GM21737 (cell line): ENCODE data around the gene UVRAG.

Experiments
- ATAC-seq: cut with Tn5 transposase; IDR thresholded peaks from one replicate; pipeline ENCODE4 v1.9.1; 2021; ENCODE audit warnings: mild to moderate bottlenecking, moderate library complexity; ENCODE audit not compliant: unreplicated experiment

UVRAG gene

GRCh38 chr11:75802913-75803820 lies 11.8 kb upstream of the UVRAG start:
- ATAC-seq: peak; percentile 82

- no peak for ATAC-seq
These were observed 5.9 kb upstream of the UVRAG start for GRCh38 chr11:75809111-75809510.

- ATAC-seq: no peak
These were observed 5.0 kb upstream of the UVRAG start for GRCh38 chr11:75809991-75810390.

DNA sequence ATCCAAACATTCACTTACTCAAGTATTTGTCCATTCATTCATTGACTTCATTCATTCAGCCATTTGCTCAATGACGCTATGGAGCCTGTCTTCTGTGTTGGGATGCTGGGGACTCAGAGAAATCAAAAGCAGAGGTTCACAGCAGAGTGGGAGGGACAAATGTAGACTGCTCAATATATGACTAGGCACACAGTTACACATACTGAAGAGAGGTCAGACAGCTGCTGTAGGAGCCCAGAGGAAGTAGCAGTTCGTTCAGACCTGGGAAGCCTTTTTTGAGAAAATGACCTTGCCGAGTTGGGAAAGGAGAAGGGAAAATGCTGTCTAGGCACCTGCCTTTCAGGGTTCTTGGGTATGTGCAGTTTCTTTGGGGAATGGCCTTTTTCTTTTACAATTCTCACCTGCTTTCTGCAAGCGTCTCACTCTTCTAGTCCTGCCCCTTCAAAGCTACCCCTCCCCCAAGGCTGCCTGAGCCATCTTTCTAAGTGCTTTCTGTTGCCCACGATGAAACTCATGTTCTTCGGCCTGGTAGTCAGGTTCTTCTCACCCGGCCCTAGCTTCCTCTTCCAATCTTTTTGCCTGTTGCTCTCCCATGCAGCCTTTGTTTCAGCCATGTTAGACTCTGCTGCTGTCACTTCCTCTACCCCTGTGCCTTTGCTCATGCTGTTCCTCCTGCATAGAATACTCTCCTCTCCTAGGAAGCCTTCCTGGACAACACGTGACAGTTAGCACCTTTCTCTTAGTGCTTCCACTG lies 4.2 kb upstream of the UVRAG start:
- no peak for ATAC-seq

- no peak for ATAC-seq
These were observed 3.5 kb upstream of the UVRAG start for GRCh38 chr11:75811485-75811884.

DNA sequence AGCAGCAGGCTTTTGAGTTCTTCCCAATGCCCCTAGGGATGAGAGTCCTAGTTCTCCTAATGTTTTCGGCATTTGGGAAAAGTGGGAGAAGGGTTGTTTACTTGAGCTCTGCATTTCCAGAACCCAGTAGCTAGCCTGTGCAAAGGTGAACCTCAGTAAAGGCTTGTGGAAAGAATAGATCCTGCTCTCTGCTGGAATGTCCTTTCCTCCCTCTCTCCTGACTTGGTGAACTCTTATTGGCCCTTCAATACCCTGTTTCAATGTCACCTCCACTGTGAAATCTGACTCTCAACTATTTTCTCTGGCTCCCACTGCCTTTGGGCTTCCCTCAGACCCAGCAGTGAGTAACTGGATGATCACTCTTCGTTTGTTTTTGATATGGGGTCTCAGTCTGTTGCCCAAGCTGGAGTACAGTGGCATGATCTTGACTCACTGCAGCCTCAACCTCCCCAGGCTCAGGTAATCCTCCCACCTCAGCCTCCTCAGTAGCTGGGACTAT lies 2.4 kb upstream of the UVRAG start:
- no peak for ATAC-seq

- ATAC-seq: no peak
These were observed 1.9 kb upstream of the UVRAG start for GRCh38 chr11:75813124-75813523.

DNA sequence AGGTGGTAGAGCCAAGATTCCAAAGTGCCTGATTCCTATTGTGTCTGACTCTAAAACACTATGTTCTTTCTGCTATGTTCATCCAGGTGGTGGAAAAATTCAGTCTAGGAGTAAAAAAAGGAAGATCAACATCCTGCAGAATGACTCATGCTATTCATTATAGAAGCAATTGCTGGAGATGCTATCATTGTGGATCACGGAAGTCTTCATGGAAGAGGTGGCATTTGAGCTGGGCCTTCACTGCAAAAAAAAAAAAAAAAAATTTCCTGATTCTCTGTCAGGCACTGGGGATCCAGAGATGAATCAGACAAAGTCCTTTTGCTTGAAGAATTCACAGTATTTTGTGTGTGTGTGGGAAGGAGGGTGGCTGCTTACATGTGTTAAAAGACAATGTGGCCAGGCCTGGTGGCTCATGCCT lies 1.4 kb upstream of the UVRAG start:
- no peak for ATAC-seq

DNA sequence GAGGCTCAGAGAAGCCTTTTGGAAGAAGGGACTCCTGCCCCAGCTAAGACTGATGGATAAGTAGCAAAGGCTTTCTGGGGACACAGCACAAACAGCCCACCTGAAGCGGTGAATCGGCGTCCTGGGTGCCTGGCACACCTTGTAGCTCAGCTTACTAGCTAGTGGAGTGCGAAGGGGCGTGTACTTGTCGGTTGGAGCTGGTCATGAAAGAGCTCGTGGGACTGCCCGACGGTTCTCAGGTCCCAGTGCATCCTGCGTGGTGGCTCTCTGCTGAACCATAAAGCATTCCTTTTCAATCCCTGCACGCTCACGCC lies 690 bp upstream of the UVRAG start:
- peak; percentile 16 for ATAC-seq

DNA sequence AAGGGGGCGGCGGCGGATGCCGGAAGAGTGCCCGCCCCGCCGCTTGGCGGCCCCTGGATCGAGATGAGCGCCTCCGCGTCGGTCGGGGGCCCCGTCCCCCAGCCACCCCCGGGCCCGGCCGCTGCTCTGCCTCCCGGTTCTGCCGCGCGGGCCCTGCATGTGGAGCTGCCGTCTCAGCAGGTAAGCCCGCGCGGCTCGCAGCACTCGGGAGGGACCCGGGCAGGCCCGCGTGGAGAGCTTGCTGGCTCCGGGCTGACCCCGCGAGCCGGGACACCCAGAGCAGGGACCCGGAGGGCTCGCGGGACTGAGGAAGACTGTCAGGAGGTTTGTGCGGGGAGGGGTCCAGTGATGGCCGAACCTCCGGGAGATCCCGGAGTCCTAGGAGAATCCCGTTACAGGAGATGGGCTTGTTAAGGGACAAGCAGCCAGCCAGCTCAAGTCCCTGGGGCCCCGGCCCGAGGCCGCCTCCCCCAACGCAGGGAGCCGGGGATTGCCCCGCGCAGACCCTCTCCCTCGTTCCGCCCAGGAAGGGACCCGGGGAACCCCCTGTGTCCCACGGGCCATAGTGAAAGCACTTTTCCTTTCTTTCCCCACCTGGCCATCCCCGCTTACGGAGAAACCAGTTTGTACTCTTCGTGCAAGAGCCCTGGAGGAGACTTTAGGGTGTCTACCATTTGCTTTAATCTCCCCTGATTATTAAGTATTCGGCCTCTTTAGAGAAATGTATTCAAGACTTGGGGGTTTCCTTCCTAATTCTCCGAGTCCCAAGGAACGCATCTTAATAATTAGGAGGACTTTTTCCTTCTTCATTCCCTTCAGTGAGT lies 547 bp downstream of the UVRAG start:
- peak; percentile 14 for ATAC-seq

- ATAC-seq: no peak
These were observed 1.7 kb downstream of the UVRAG start for GRCh38 chr11:75816561-75817239.

DNA sequence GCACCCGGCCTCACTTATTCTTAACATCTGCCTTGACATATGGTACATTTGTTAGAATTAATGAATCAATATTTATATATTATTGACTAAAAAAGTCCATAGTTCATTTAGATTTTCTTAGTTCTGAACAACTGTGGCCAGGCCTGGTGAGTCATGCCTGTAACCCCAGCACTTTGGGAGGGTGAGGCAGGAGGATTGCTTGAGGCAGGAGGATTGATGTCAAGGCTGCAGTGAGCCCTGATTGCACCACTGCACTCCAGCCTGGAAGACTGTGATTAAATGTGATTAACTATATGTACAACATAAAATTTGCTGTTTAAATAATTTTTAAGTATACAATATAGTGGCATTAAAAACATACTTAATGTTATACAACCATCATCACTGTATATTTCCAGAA lies 5.6 kb downstream of the UVRAG start:
- no peak for ATAC-seq

DNA sequence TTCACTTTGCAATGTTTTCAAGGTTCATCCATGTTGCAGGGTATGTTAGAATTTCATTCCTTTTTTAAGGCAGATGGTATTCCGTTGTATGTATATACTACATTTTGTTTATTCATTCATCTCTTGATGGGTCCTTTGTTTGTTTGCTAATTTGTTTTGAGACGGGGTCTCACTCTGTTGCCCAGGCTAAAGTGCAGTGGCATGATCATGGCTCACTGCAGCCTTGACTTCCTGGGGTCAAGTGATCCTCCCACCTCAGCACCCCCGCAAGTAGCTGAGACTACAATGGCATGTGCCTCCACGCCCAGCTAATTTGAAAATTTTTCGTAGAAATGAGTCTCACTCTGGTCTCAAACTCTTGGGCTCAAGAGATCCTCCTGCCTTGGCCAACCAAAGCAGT lies 6.2 kb downstream of the UVRAG start:
- no peak for ATAC-seq

DNA sequence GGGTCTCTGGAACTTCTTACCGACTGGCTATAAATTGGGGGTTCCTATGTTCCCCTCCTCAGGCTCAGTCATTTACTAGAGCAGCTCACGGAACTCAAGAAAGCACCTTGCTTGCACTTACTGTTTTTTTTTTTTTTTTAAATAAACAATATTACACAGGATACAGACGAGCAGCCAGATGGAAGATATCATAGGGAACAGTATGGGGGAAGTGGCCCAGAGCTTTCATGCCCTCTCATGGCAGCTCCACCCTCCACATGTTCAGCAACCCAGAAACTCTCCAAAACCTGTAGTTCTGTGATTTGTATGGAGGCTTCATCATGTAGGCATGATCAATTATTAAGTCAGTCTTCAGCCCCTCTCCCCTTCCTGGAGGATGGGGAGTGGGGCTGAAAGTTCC lies 7.5 kb downstream of the UVRAG start:
- ATAC-seq: no peak

DNA sequence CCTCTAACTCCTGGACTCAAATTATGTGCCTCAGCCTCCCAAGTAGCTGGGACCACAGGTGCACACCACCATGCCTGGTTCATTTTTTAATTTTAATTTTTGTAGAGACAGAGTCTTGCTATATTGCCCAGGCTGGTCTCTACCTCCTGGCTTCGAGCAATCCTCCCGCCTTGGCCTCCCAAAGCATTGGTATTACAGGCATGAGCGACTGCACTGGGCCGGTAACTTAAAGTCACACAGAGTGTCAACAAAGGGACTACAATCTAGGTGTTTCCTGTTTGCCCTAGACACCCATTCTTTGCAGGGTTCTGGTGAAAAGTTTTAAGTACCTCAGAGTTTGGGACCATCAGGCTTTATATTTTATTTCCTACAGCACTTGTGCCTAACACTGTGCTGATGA lies 8.4 kb downstream of the UVRAG start:
- ATAC-seq: no peak

GRCh38 chr11:75823946-75824345 lies 8.9 kb downstream of the UVRAG start:
- ATAC-seq: no peak

DNA sequence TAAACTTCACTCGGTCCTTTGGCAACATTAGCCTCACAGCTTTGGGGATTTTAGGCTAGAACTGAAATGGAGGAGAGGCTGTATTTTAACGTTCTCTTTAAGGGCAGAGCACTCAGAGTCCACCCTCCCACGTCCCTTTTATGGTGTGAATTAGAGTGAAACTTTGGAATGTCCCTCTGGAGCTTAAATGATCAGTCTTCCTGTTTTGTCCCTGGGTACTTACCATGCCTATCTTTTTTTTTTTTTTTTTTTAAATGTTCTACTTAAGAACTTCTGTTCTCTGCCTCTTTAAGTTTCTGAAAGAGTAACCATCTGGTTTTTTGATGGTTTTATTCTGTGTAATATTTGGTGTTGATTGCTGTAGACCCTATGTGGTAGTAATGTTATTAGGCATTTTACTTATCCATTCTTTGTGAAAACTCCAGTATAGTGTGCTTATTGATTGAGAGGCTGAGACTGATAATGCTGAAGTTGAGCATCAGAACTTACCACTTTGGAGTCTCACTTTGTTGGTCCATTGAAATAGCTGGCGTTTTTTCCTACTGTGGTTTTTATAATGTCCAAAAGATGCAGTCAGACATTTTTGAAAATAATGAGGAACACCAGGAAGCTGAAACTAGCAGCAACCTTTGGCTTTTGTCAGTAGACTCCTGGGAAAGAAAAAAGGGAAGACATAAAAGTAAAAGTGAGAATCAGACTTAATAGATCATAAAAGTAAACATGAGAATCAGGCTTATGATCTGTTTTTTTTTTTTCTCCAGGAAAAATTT lies 11.6 kb downstream of the UVRAG start:
- no peak for ATAC-seq

DNA sequence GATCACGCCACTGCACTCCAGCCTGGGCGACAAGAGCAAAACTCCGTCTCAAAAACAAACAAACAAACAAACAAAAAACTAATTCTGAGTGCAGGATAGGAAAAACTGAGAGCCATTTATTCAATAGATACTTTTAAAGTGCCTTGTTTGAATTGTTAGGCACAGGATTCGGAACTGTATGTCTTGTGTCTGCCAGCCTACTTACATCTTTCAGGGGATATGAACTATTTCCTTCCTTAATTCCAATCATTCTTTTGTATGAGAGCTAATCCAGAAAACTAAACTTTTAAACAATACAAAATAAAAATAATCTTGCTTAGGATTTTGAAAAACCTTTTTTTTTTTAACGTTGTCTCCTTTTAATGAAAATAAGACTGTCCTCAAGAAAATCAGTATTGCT lies 12.6 kb downstream of the UVRAG start:
- ATAC-seq: no peak

GRCh38 chr11:75831915-75832502 lies 17.0 kb downstream of the UVRAG start:
- ATAC-seq: no peak

- ATAC-seq: no peak
These were observed 19.7 kb downstream of the UVRAG start for GRCh38 chr11:75834728-75835127.
